Measurements from ENCODE around the gene HMHB1. TPM values are rescaled to one million over a fixed set of nuclear protein-coding genes. Genes with fewer than 3 reads are reported as not detected.
A peak's percentile ranks its signal among the peaks of the same experiment; 100 is the strongest.

Gene HMHB1
- total RNA-seq, 2 donors from 2014 or later, result not detected

- Mint-ChIP-seq H3K36me3 (ENCODE audit: low read depth) (no peaks in the 10 kb centered on the region), H3K27ac (peak overlapping the region; percentile 73), H3K4me3 (peak overlapping the region; percentile 23), H3K9me3 (no peaks in the 10 kb centered on the region), H3K4me1 (peaks cover 12% of the 10 kb centered on the region), H3K27me3 (no peaks in the 10 kb centered on the region)
- peak; percentile 90 for ATAC-seq (replicated peaks)
Measured at GRCh38 chr5:143826951-143827444, 15.0 kb downstream of the HMHB1 start.

- peak; percentile 49 for ATAC-seq (replicated peaks)
- no peaks in the 10 kb centered on the region for H3K9me3 Mint-ChIP-seq
- H3K4me1 Mint-ChIP-seq, result peaks cover 12% of the 10 kb centered on the region
- H3K27ac Mint-ChIP-seq, result peak overlapping the region; percentile 57
- no peaks in the 10 kb centered on the region for H3K27me3 Mint-ChIP-seq
- no peaks in the 10 kb centered on the region for H3K36me3 Mint-ChIP-seq (ENCODE audit: low read depth)
- H3K4me3 Mint-ChIP-seq, result peak overlapping the region; percentile 59
Measured at GRCh38 chr5:143828710-143829109, 16.7 kb downstream of the HMHB1 start.

- ATAC-seq (replicated peaks), result no peak
- Mint-ChIP-seq H3K9me3 (no peaks in the 10 kb centered on the region), H3K36me3 (ENCODE audit: low read depth) (no peaks in the 10 kb centered on the region), H3K4me3 (no peak overlapping the region), H3K4me1 (peaks cover 7% of the 10 kb centered on the region), H3K27me3 (no peaks in the 10 kb centered on the region), H3K27ac (no peak overlapping the region)
Measured at GRCh38 chr5:143833177-143833576, 21.2 kb downstream of the HMHB1 start.

- H3K27ac Mint-ChIP-seq, result no peak overlapping the region
- no peaks in the 10 kb centered on the region for H3K4me1 Mint-ChIP-seq
- no peaks in the 10 kb centered on the region for H3K27me3 Mint-ChIP-seq
- H3K36me3 Mint-ChIP-seq (ENCODE audit: low read depth), result no peaks in the 10 kb centered on the region
- no peaks in the 10 kb centered on the region for H3K9me3 Mint-ChIP-seq
- H3K4me3 Mint-ChIP-seq, result no peak overlapping the region
- ATAC-seq (replicated peaks), result no peak
Measured at GRCh38 chr5:143835251-143835650, 23.3 kb downstream of the HMHB1 start.

GRCh38 chr5:143836161-143836725 lies 24.3 kb downstream of the HMHB1 start:
- ATAC-seq (replicated peaks), result no peak
- no peak overlapping the region for H3K27ac Mint-ChIP-seq
- H3K9me3 Mint-ChIP-seq, result no peaks in the 10 kb centered on the region
- H3K36me3 Mint-ChIP-seq (ENCODE audit: low read depth), result no peaks in the 10 kb centered on the region
- H3K27me3 Mint-ChIP-seq, result no peaks in the 10 kb centered on the region
- no peaks in the 10 kb centered on the region for H3K4me1 Mint-ChIP-seq
- no peak overlapping the region for H3K4me3 Mint-ChIP-seq

- Mint-ChIP-seq H3K9me3 (no peaks in the 10 kb centered on the region), H3K27me3 (no peaks in the 10 kb centered on the region), H3K27ac (no peak overlapping the region), H3K4me3 (no peak overlapping the region), H3K4me1 (no peaks in the 10 kb centered on the region), H3K36me3 (ENCODE audit: low read depth) (no peaks in the 10 kb centered on the region)
- ATAC-seq (replicated peaks), result no peak
Measured at GRCh38 chr5:143837306-143837848, 25.4 kb downstream of the HMHB1 start.

GRCh38 chr5:143841446-143841845 lies 29.5 kb downstream of the HMHB1 start:
- no peaks in the 10 kb centered on the region for H3K9me3 Mint-ChIP-seq
- ATAC-seq (replicated peaks), result no peak
- no peaks in the 10 kb centered on the region for H3K27me3 Mint-ChIP-seq
- no peaks in the 10 kb centered on the region for H3K4me1 Mint-ChIP-seq
- H3K36me3 Mint-ChIP-seq (ENCODE audit: low read depth), result no peaks in the 10 kb centered on the region
- no peak overlapping the region for H3K4me3 Mint-ChIP-seq
- H3K27ac Mint-ChIP-seq, result no peak overlapping the region

GRCh38 chr5:143842920-143843319 lies 31.0 kb downstream of the HMHB1 start:
- Mint-ChIP-seq H3K27ac (no peak overlapping the region), H3K36me3 (ENCODE audit: low read depth) (no peaks in the 10 kb centered on the region), H3K4me1 (no peaks in the 10 kb centered on the region), H3K9me3 (no peaks in the 10 kb centered on the region), H3K4me3 (no peak overlapping the region), H3K27me3 (no peaks in the 10 kb centered on the region)
- peak; percentile 21 for ATAC-seq (replicated peaks)

- H3K27me3 Mint-ChIP-seq, result no peaks in the 10 kb centered on the region
- H3K36me3 Mint-ChIP-seq (ENCODE audit: low read depth), result no peaks in the 10 kb centered on the region
- H3K4me1 Mint-ChIP-seq, result no peaks in the 10 kb centered on the region
- H3K4me3 Mint-ChIP-seq, result no peak overlapping the region
- no peak for ATAC-seq (replicated peaks)
- H3K9me3 Mint-ChIP-seq, result no peaks in the 10 kb centered on the region
- H3K27ac Mint-ChIP-seq, result no peak overlapping the region
Measured at GRCh38 chr5:143843461-143843860, 31.5 kb downstream of the HMHB1 start.

GRCh38 chr5:143850050-143850683 lies 38.2 kb downstream of the HMHB1 start:
- H3K27ac Mint-ChIP-seq, result no peak overlapping the region
- no peaks in the 10 kb centered on the region for H3K36me3 Mint-ChIP-seq (ENCODE audit: low read depth)
- peaks cover 4% of the 10 kb centered on the region for H3K4me1 Mint-ChIP-seq
- peak; percentile 24 for ATAC-seq (replicated peaks)
- H3K4me3 Mint-ChIP-seq, result peak overlapping the region; percentile 20
- H3K9me3 Mint-ChIP-seq, result no peaks in the 10 kb centered on the region
- no peaks in the 10 kb centered on the region for H3K27me3 Mint-ChIP-seq

GRCh38 chr5:143851383-143851782 lies 39.4 kb downstream of the HMHB1 start:
- no peak for ATAC-seq (replicated peaks)
- Mint-ChIP-seq H3K9me3 (no peaks in the 10 kb centered on the region), H3K36me3 (ENCODE audit: low read depth) (no peaks in the 10 kb centered on the region), H3K4me1 (peaks cover 4% of the 10 kb centered on the region), H3K4me3 (no peak overlapping the region), H3K27me3 (no peaks in the 10 kb centered on the region), H3K27ac (no peak overlapping the region)

- Mint-ChIP-seq H3K4me1 (no peaks in the 10 kb centered on the region), H3K4me3 (no peak overlapping the region), H3K27me3 (no peaks in the 10 kb centered on the region), H3K27ac (no peak overlapping the region), H3K9me3 (no peaks in the 10 kb centered on the region), H3K36me3 (ENCODE audit: low read depth) (no peaks in the 10 kb centered on the region)
- ATAC-seq (replicated peaks), result no peak
Measured at GRCh38 chr5:143860211-143860610, 48.2 kb downstream of the HMHB1 start.

GRCh38 chr5:143862271-143862670 lies 50.3 kb downstream of the HMHB1 start:
- H3K4me1 Mint-ChIP-seq, result no peaks in the 10 kb centered on the region
- H3K36me3 Mint-ChIP-seq (ENCODE audit: low read depth), result no peaks in the 10 kb centered on the region
- no peaks in the 10 kb centered on the region for H3K27me3 Mint-ChIP-seq
- no peak for ATAC-seq (replicated peaks)
- no peak overlapping the region for H3K4me3 Mint-ChIP-seq
- no peak overlapping the region for H3K27ac Mint-ChIP-seq
- no peaks in the 10 kb centered on the region for H3K9me3 Mint-ChIP-seq

- peaks cover 2% of the 10 kb centered on the region for H3K27me3 Mint-ChIP-seq
- no peak overlapping the region for H3K27ac Mint-ChIP-seq
- no peaks in the 10 kb centered on the region for H3K9me3 Mint-ChIP-seq
- no peak overlapping the region for H3K4me3 Mint-ChIP-seq
- H3K4me1 Mint-ChIP-seq, result no peaks in the 10 kb centered on the region
- no peak for ATAC-seq (replicated peaks)
- no peaks in the 10 kb centered on the region for H3K36me3 Mint-ChIP-seq (ENCODE audit: low read depth)
Measured at GRCh38 chr5:143865426-143866025, 53.6 kb downstream of the HMHB1 start.

All from activated T-helper 17 cell treated with anti-CD3 and anti-CD28 coated beads, Interleukin-2, amount 50 U/mL, for 72 hours (primary cell).